Measurements from ENCODE around the gene DKK2.
"Not testable (repeated sequence)": the region's sequence is repeated elsewhere in the genome, so short reads cannot be mapped to it uniquely, and the experiment has no call there.

The DKK2 gene

GRCh38 chr4:106914223-106914622 lies 121.9 kb downstream of the DKK2 start:
- no peaks in the 10 kb centered on the region for H3K36me3 ChIP-seq (ENCODE audit: insufficient read depth, low read length)
- no peak overlapping the region for H3K9ac ChIP-seq (ENCODE audit: insufficient read length)
- no peak for TF ChIP-seq POLR2AphosphoS5 (IDR thresholded peaks at IDR 0.05; ENCODE audit: borderline replicate concordance, low read depth, low read length)
- no peak for TF ChIP-seq EZH2 (IDR thresholded peaks at IDR 0.05)
- no peak for TF ChIP-seq FOXP2 (optimal IDR thresholded peaks at IDR 0.05; ENCODE audit: control extremely low read depth, extremely low read length, insufficient read depth)
- DNase-seq (ENCODE audit: low read depth, low spot score), result no peak
- H3K27ac ChIP-seq, result no peak overlapping the region
- H3K9me3 ChIP-seq (ENCODE audit: low read depth, low read length), result no peaks in the 10 kb centered on the region
- H3K4me3 ChIP-seq, result no peak overlapping the region

DNA sequence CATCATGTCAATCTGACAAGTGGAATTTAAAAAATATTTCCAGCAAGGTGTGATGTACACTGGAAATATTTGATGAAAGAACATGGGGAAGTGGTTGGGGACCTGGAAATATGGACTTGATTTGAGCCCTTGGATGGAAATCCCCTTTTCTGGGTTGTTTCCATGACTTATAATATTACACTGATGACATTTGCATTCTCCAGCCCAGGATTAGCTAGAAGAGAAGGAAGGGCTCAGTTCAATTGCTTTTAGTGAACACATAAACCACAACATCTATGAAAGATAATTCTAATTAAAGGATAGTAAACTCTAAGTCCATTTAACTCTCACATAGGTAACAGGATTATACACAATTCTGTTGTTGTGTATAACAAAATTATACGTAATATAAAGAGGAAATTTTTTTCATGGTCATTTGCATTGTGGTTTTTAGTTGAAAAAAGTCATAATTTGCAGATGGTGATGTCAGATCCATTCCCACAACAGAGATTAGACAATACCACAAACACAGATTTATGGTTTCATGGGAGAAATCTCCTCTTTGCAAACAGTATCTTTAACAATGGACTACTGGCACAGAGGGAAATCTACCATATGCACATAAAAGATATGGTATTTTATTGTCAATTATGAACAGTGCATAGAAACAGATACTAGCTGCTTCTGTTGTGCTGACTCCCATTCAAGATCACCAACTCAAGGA lies 126.5 kb downstream of the DKK2 start:
- Histone ChIP-seq H3K4me3 (no peak overlapping the region), H3K27ac (no peak overlapping the region), H3K9me3 (ENCODE audit: low read depth, low read length) (no peaks in the 10 kb centered on the region), H3K9ac (ENCODE audit: insufficient read length) (no peak overlapping the region), H3K36me3 (ENCODE audit: insufficient read depth, low read length) (no peaks in the 10 kb centered on the region)
- TF ChIP-seq EZH2 (IDR thresholded peaks at IDR 0.05) (no peak), FOXP2 (optimal IDR thresholded peaks at IDR 0.05; ENCODE audit: control extremely low read depth, extremely low read length, insufficient read depth) (no peak), POLR2AphosphoS5 (IDR thresholded peaks at IDR 0.05; ENCODE audit: borderline replicate concordance, low read depth, low read length) (no peak)
- no peak for DNase-seq (ENCODE audit: low read depth, low spot score)

GRCh38 chr4:106908049-106908448 lies 128.1 kb downstream of the DKK2 start:
- not testable (repeated sequence) for DNase-seq (ENCODE audit: low read depth, low spot score); H3K9ac ChIP-seq (ENCODE audit: insufficient read length); H3K4me3 ChIP-seq; H3K27ac ChIP-seq; H3K9me3 ChIP-seq (ENCODE audit: low read depth, low read length); H3K36me3 ChIP-seq (ENCODE audit: insufficient read depth, low read length)

- H3K9me3 ChIP-seq (ENCODE audit: low read depth, low read length), result no peaks in the 10 kb centered on the region
- TF ChIP-seq FOXP2 (optimal IDR thresholded peaks at IDR 0.05; ENCODE audit: control extremely low read depth, extremely low read length, insufficient read depth) (no peak), EZH2 (IDR thresholded peaks at IDR 0.05) (no peak), POLR2AphosphoS5 (IDR thresholded peaks at IDR 0.05; ENCODE audit: borderline replicate concordance, low read depth, low read length) (no peak)
- no peak overlapping the region for H3K27ac ChIP-seq
- no peak overlapping the region for H3K9ac ChIP-seq (ENCODE audit: insufficient read length)
- no peak for DNase-seq (ENCODE audit: low read depth, low spot score)
- H3K36me3 ChIP-seq (ENCODE audit: insufficient read depth, low read length), result no peaks in the 10 kb centered on the region
- H3K4me3 ChIP-seq, result no peak overlapping the region
These were observed 128.9 kb downstream of the DKK2 start for GRCh38 chr4:106907216-106907615.

DNA sequence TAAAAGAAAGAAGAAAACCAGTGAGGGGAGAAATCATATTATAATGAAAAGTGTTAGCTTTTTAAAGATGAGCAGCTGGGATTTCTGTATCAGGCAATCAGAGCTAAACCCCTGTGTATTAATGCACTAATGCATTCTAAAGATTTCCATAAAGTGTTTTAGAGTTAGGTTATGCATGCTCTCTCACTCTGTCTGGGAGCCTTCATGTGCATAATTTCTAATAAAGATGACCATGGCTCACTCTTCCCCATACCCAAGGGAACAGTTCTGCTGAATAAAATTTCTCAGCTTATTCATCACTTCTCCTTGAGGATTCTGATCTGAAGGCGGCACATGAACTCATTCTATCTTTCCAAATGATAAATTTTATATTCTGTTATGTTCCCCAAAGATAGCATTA lies 129.4 kb downstream of the DKK2 start:
- Histone ChIP-seq H3K27ac (no peak overlapping the region), H3K36me3 (ENCODE audit: insufficient read depth, low read length) (no peaks in the 10 kb centered on the region), H3K9ac (ENCODE audit: insufficient read length) (no peak overlapping the region), H3K9me3 (ENCODE audit: low read depth, low read length) (no peaks in the 10 kb centered on the region), H3K4me3 (no peak overlapping the region)
- no peak for DNase-seq (ENCODE audit: low read depth, low spot score)
- TF ChIP-seq POLR2AphosphoS5 (IDR thresholded peaks at IDR 0.05; ENCODE audit: borderline replicate concordance, low read depth, low read length) (no peak), FOXP2 (optimal IDR thresholded peaks at IDR 0.05; ENCODE audit: control extremely low read depth, extremely low read length, insufficient read depth) (no peak), EZH2 (IDR thresholded peaks at IDR 0.05) (no peak)

DNA sequence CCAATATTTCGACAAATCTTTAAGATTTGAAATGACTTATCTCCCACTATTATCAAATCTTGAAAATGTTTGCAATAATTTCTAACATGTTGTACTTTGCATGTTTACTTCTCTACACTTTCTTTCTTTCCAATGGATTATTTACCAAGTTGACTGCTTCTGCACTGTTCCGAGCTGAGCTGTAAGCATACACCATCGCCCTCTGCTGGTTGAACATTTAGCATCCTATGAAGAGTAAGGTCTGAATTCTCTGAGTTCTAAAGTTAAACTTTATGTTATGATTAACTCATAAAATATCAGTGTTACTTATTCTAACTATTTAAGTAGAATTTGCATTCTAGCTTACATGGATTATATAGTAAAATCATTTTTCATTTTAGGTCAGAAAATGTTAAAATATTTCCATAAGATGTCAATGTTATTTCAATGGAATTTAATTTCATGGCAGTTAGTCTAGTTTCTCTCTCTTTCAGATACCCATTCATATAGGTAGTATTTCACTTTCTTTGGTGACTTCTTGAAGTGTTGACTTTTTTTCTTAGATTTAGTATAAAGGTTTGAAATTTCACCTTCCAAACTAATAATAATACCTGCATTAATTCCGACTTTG lies 137.4 kb downstream of the DKK2 start:
- H3K4me3 ChIP-seq, result no peak overlapping the region
- H3K9me3 ChIP-seq (ENCODE audit: low read depth, low read length), result no peaks in the 10 kb centered on the region
- H3K27ac ChIP-seq, result no peak overlapping the region
- DNase-seq (ENCODE audit: low read depth, low spot score), result peak; percentile 76
- no peak for TF ChIP-seq POLR2AphosphoS5 (IDR thresholded peaks at IDR 0.05; ENCODE audit: borderline replicate concordance, low read depth, low read length)
- no peak for TF ChIP-seq EZH2 (IDR thresholded peaks at IDR 0.05)
- TF ChIP-seq FOXP2 (optimal IDR thresholded peaks at IDR 0.05; ENCODE audit: control extremely low read depth, extremely low read length, insufficient read depth), result no peak
- no peaks in the 10 kb centered on the region for H3K36me3 ChIP-seq (ENCODE audit: insufficient read depth, low read length)
- H3K9ac ChIP-seq (ENCODE audit: insufficient read length), result no peak overlapping the region

- no peaks in the 10 kb centered on the region for H3K9me3 ChIP-seq (ENCODE audit: low read depth, low read length)
- H3K4me3 ChIP-seq, result no peak overlapping the region
- DNase-seq (ENCODE audit: low read depth, low spot score), result no peak
- H3K36me3 ChIP-seq (ENCODE audit: insufficient read depth, low read length), result no peaks in the 10 kb centered on the region
- no peak overlapping the region for H3K27ac ChIP-seq
- TF ChIP-seq POLR2AphosphoS5 (IDR thresholded peaks at IDR 0.05; ENCODE audit: borderline replicate concordance, low read depth, low read length) (no peak), EZH2 (IDR thresholded peaks at IDR 0.05) (no peak), FOXP2 (optimal IDR thresholded peaks at IDR 0.05; ENCODE audit: control extremely low read depth, extremely low read length, insufficient read depth) (no peak)
- H3K9ac ChIP-seq (ENCODE audit: insufficient read length), result no peak overlapping the region
These were observed 142.2 kb downstream of the DKK2 start for GRCh38 chr4:106893903-106894302.

GRCh38 chr4:106893395-106893881 lies 142.7 kb downstream of the DKK2 start:
- Histone ChIP-seq H3K36me3 (ENCODE audit: insufficient read depth, low read length) (no peaks in the 10 kb centered on the region), H3K27ac (no peak overlapping the region), H3K9me3 (ENCODE audit: low read depth, low read length) (no peaks in the 10 kb centered on the region), H3K9ac (ENCODE audit: insufficient read length) (no peak overlapping the region), H3K4me3 (no peak overlapping the region)
- DNase-seq (ENCODE audit: low read depth, low spot score), result no peak
- TF ChIP-seq POLR2AphosphoS5 (IDR thresholded peaks at IDR 0.05; ENCODE audit: borderline replicate concordance, low read depth, low read length), result no peak
- no peak for TF ChIP-seq FOXP2 (optimal IDR thresholded peaks at IDR 0.05; ENCODE audit: control extremely low read depth, extremely low read length, insufficient read depth)
- TF ChIP-seq EZH2 (IDR thresholded peaks at IDR 0.05), result no peak

- Histone ChIP-seq H3K9ac (ENCODE audit: insufficient read length) (no peak overlapping the region), H3K27ac (no peak overlapping the region), H3K9me3 (ENCODE audit: low read depth, low read length) (no peaks in the 10 kb centered on the region), H3K36me3 (ENCODE audit: insufficient read depth, low read length) (no peaks in the 10 kb centered on the region), H3K4me3 (no peak overlapping the region)
- no peak for DNase-seq (ENCODE audit: low read depth, low spot score)
- TF ChIP-seq EZH2 (IDR thresholded peaks at IDR 0.05), result no peak
- TF ChIP-seq POLR2AphosphoS5 (IDR thresholded peaks at IDR 0.05; ENCODE audit: borderline replicate concordance, low read depth, low read length), result no peak
These were observed 143.3 kb downstream of the DKK2 start for GRCh38 chr4:106892786-106893185.

Data from SK-N-MC (cell line).